Pericardium fibroblast (primary cell): Measurements from ENCODE around the gene GLOD5. TPM values are rescaled to one million over a fixed set of nuclear protein-coding genes. Genes with fewer than 3 reads are reported as not detected.

Experiments used
- total RNA-seq: library from RNA; depleted of rRNA; stranded (reverse); fragments of >200 nt; gene quantifications from 2 replicates; pipeline ENCODE4 v1.2.3, GENCODE V29; 2015

Gene GLOD5
- total RNA-seq, result not detected in 2 replicates

GRCh38 chrX:48761674-48762471 lies at the start of gene GLOD5:
GLOD5 (plus strand) TSS chrX:48761747; CDS start chrX:48761791, 44 bp downstream.

GRCh38 chrX:48786341-48786800 lies 24.8 kb downstream of the GLOD5 start, which contains the start of gene GATA1:
GATA1 (plus strand) TSS chrX:48786590; CDS start chrX:48791110, 4,520 bp downstream.

GRCh38 chrX:48801280-48802088 lies 39.9 kb downstream of the GLOD5 start, which contains the start of gene HDAC6:
HDAC6 (plus strand) TSS chrX:48802067; CDS start chrX:48802693, 626 bp downstream.

Other genes starting within 250 kb of the GLOD5 start
- gene EBP, start 239.9 kb upstream of the GLOD5 start, total RNA-seq, result 35.2 and 87.9 TPM in 2 replicates
- 5.2 and 11.6 TPM in 2 replicates for gene TBC1D25, start 222.0 kb upstream of the GLOD5 start, total RNA-seq
- 174 and 295 TPM in 2 replicates for gene RBM3, start 187.3 kb upstream of the GLOD5 start, total RNA-seq
- 73.4 and 102 TPM in 2 replicates for gene WDR13, start 164.3 kb upstream of the GLOD5 start, total RNA-seq
- gene WAS, start 77.9 kb upstream of the GLOD5 start, total RNA-seq, result 0.23 TPM in 1 of 2 replicates, not detected in the other
- gene SUV39H1, start 65.0 kb upstream of the GLOD5 start, total RNA-seq, result 1.6 and 2.8 TPM in 2 replicates
- not detected in 2 replicates for gene GATA1, start 24.8 kb downstream of the GLOD5 start, total RNA-seq
- 38.2 and 44.4 TPM in 2 replicates for gene HDAC6, start 40.3 kb downstream of the GLOD5 start, total RNA-seq
- gene ERAS, start 64.8 kb downstream of the GLOD5 start, total RNA-seq, result not detected in 2 replicates
- 0.70 and 3.7 TPM in 2 replicates for gene PCSK1N, start 73.9 kb downstream of the GLOD5 start, total RNA-seq
- gene TIMM17B, start 136.0 kb downstream of the GLOD5 start, total RNA-seq, result 20.0 and 35.8 TPM in 2 replicates
- gene PQBP1, start 136.2 kb downstream of the GLOD5 start, total RNA-seq, result 46.7 and 60.4 TPM in 2 replicates
- 19.9 and 24.0 TPM in 2 replicates for gene SLC35A2, start 149.9 kb downstream of the GLOD5 start, total RNA-seq
- 0.77 and 3.2 TPM in 2 replicates for gene PIM2, start 157.3 kb downstream of the GLOD5 start, total RNA-seq
- gene OTUD5, start 195.9 kb downstream of the GLOD5 start, total RNA-seq, result 34.2 and 36.8 TPM in 2 replicates
- gene KCND1, start 210.1 kb downstream of the GLOD5 start, total RNA-seq, result 2.0 and 3.5 TPM in 2 replicates
- gene GRIPAP1, start 240.5 kb downstream of the GLOD5 start, total RNA-seq, result 8.5 and 20.9 TPM in 2 replicates